NOMO-1 treated with dmso at 0.1 percent for 144 hours (cell line): ENCODE measurements around the gene CDK9.

Experiments used
- DNase-seq: peaks from one replicate; lab custom pipeline; 2025; ENCODE audit not compliant: unreplicated experiment; lab: John Stamatoyannopoulos, UW

The CDK9 gene

DNA sequence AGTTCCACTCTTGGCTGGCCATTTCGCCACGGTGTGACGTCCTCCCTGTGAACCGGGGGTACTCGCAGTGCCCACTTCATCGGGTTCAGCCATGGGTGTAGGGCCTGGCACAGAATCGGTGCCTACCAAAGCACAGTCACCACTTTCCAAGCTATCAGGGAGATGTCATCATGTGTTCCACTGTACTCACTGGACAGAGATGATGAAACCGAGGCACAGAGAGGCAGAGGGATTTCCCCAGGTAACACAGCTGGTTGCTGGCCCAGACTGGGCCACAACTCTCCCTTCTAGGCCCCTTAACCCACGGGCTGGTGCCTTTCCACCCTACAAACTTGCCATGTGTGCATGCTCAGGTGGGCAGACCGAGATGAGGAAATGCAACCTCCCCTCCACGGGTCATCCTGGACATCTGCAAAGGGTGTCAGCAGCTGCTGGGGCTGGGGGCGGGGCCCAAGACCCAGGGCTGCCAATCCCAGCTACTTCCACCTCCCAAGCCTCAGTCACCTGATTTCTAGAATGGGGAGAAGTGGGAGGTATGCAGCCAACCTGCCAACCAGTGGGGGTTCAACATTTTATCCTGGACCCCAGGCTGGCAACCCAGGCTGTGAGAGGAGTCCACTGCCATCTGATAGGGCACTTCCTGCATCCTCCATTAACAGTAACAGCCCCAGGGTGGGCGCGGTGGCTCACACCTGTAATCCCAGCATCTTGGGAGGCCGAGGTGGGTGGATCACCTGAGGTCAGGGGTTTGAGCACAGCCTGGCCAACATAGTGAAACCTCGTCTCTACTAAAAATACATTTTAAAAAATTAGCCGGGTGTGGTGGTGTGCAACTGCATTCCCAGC, 6.5 kb upstream of the CDK9 start:
- peak; percentile 57 for DNase-seq

DNA sequence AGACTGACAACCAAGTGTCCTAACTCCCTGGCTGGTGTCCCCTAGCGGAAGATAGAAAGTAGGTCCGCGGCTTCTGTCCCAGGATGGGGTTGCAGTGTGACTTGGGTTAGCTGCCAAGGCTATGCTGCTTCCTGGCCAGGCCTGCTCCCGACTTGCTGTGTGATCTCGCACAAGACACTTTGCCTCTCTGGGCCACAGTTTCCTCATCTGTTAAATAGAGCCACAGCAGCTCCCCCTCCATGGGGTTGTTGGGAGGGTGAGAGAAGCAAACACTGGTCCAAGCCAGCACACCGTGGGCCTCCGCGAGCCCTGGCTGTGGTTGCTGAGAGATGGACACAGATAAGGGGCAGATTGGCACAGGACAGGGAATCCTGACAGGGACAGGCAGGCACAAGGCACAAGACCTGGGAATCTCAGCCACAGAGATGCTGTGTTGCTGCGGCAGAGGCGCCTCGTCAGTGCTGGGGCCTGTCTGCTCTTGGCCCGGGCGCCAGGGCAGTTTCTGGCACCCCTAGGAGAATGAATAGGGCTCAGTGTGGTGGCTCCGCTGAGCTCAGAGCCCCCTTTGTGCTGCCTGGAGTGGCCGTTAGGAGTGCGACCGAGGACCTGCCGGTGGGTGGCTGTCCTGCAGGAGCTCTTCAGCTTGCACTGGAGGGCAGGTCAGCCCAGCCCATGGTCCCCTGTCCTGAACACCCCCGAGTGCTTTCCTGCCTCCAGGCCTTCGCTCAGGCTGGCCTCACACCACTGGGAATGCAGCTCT, 5.5 kb upstream of the CDK9 start:
- DNase-seq = no peak

DNA sequence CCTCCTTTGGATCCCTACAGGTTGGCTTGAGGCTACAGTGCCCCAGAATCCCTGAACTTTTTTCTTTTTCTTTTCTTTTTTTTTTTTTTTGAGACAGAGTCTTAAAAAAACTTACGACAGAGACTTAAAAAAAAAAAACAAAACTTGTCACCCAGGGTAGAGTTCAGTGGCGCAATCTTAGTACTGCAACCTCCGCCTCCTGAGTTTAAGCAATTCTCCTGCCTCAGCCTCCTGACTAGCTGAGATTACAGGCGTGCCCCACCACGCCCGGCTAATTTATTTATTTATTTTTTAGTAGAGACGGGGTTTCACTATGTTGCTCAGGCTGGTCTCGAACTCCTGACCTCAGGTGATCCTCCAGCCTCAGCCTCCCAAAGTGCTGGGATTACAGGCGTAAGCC, 4.9 kb upstream of the CDK9 start:
- DNase-seq = peak; percentile 31

- no peak for DNase-seq
Measured at GRCh38 chr9:127781806-127782205, 4.0 kb upstream of the CDK9 start.

DNA sequence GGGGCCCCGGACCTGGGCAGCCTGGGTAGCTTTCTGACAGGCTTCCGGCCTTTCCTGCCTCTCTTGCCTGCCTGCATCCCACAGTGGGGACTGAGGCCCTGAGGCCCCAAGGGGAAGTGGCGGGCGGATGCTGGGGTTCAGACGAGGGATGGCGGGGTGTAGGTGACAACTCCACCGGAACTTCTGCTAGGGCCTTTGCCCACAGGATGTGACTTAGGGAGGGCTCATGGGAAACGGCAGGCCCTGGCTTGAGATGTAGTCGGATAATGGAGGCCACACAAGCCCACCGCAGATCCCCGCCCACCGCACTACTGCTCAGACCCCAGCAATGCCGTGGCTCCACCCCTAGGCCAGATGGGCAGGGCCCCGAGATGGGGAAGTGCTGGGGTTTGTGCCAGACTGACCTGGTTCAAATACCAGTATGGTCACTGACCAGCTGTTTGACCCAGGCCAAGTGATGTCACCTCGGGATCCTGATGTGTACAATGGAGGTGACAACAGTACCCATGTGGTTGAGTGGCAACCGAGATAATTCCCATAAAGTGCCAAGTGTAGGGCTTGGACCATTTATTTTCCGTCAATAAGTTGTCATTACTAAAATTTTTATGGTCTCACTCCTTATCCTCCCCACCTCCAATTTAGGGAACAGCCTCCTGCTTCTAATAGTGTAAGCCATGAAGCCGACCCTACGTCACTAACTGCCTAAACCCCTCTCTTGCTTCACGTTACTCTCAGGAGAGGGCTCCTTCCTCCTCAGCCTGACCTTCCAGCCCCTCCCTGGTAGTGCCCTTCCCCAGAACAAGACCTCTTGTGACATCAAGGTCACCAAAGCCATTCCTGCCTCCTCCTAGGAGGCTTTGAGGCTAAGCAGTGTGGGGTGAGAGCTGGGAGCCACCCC, 2.5 kb upstream of the CDK9 start:
- peak; percentile 97 for DNase-seq

DNA sequence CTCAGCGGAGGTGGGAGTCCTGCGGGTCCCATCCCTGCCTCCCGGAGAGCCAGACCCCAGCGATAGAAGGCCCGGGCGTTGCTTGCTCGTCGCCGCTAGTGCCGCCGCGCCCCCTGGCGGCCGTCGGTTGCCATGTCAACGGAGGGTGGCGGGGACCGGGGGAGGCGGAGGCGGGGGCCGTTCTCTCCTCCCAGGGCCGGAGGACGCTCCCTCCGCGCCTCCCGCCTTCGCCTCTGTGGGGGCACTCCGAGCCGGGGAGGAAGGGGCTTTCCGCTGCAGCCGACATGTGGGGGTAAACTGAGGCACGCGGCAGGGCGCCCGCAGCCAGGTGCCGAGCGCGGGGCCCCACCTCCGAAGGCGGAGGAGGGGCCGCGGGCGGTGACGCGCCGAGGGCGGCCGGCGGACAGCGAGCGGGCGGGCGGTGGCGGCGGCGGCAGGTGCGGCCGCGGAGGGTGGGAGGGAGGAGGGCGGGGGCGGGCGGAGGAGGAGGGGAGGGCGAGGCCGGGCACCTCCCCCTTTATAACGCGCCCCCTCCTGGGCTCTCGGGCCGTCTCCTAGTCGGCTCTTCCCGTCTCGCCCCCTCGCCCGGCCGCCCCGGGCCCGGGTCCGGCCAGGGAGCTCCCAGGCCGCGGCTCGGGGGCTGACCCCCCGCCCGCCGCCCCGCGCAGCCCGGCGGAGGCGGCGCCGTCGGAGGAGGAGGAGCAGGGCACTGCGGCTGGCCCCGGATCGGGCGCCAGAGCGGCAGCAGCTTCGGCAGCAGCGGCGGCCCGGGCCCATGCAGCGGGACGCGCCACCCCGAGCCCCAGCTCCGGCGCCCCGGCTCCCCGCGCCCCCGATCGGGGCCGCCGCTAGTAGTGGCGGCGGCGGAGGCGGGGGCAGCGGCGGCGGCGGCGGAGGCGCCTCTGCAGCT, 556 bp upstream of the CDK9 start:
- DNase-seq = peak; percentile 84

- DNase-seq = no peak
Measured at GRCh38 chr9:127786773-127787104, 905 bp downstream of the CDK9 start.

GRCh38 chr9:127788337-127789011, 2.6 kb downstream of the CDK9 start:
- no peak for DNase-seq

GRCh38 chr9:127789179-127789578, 3.3 kb downstream of the CDK9 start:
- DNase-seq = no peak

DNA sequence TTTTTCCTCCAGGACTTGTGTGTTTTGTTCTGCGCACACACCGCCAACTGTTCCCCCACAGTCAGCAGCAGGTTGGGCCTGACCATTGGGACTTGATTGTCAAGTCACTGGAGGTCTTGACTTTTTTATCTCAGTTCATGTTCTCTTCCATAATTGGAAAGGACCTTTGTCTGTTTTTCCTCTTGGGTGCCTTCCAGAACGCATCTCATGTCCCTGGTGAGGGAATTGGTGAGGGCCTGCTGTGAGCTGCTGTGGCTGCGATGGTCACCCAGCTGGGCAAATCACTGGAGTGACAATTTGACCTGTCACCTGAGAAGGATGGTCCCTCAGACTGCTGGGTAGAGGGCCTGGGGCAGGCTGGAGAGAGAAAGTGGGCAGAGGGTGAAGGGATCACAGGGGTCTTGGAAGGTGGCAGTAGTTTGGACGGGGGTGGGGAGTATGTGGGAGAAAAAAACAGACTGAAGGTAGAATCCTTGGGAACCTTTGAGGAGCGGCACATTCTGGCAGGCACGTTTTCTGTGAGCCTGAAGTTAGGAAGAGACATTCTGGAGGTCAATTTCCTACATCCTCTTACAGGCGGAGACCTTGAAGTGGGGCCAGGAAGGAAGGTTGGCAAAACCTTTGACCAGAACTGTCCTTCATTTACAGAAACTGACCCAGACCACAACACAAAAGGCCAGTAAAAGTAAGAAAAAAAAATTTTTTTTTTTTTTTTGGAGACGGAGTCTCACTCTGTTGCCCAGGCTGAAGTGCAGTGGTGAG, 4.4 kb downstream of the CDK9 start:
- DNase-seq = no peak

GRCh38 chr9:127791085-127791484, 5.3 kb downstream of the CDK9 start:
- DNase-seq = no peak

- DNase-seq = no peak
Measured at GRCh38 chr9:127792417-127793031, 6.7 kb downstream of the CDK9 start.

DNA sequence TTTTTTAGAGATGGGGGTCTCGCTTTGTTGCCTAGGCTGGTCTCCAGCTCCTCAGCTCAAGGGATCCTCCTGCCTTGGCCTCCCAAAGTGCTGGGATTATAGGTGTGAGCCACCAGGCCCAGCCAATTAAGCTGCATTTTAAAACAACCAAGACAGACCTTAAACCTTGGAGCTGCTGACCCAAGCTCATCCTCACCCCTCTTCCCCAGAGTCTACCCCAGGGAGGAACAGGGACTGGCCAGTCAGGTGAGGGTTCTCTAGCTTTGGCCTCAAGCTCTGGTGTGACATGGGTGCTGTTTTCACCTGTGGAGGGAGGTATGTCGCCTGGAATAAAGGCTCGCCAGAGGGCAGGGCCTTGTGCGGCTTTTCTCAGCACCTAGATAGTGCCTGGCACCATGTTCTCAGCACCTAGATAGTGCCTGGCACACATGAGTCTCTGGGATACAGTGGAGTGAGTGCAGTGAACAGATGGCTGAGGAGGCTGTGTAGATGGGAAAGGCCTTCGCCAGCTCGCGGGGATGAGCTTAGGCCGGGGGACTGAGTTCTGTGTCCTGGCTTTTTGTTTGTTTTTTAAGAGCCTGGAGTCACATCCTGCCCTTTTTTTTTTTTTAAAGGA, 7.4 kb downstream of the CDK9 start:
- DNase-seq = no peak

DNA sequence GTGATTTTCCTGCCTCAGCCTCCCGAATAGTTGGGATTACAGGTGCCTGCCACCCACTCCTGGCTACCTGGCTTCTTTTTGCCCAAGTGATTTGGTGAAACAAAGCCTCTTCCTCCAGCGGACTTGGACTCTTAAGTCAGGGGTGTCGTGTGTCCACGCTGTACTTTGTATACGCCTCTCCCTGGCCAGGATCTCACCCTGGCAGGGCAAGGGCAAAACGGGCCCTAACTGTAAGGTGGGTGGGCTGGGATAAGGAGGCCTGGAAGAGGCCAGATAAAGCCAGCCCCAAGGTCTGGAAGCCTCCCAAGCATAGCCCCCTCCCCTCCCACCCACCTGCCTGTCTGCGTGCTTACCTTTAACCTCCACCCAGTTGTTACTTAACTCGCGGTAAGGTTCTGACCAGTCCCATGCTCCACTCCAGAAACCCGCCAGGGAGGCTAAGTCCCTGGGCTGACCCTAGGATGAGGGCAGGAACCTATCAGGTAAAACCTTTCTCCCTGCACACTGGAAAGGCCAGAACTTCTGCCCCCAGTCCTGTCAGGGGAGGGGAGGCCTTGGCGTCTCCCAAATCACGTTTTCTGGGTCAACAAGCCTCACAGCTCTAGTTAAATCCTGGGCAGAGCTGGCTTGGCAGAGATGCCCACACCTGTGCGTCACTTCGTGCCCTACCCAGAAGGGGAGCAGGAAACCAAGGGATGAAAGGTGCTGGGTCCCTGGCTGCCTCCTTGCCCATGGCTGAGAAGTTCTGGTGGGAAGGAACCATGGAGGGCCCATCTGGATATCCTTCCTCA, 8.4 kb downstream of the CDK9 start:
- no peak for DNase-seq

DNA sequence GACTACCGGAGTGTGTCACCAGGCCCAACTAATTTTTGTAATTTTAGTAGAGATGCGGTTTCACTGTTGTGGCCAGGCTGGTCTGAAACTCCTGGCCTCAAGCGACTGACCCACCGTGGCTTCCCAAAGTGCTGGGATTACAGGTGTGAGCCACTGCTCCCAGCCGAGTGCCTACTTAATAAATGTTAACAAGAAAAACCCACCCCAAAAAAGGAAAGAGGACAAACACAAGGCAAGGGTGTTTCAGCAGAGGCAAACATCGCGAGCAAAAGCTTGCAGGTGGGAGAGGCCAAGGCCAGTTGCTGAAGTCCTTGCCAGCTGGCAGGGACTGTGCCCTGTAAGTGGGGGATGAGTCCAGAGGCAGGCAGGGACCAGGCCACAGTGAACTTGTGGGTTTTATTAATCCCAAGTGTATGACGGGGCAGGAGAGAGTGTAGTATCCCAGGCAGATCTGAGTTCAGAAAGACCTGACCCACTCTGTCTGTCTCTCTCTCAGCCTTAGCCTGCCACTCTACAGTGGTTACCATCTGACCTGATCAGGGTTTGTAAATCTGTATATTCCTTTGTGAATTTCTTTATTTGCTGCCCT, 10.5 kb downstream of the CDK9 start:
- no peak for DNase-seq

DNA sequence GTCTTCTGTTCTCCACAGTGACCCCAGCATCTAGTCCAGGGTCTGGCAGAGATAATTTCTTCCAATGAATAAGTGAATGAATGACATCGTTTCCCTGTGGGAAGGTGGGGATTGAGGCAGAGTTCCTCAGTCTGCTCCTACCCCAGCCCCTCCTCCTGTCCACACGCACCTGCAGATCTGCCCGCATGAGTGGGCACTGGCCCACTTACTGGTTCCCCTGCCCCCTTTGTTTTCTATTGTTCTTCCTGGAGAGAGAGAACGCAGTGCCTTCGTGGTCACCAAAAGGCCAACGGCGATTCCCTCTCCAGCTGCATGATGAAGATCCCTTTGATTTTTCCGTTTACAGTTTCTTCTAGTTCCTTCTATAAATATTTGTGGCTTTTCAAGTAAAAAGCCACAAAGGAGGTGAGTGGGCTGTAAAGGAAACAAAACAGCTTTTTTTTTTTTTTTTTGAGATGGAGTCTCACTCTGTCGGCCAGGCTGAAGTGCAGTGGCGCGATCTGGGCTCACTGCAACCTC, 11.1 kb downstream of the CDK9 start:
- DNase-seq = peak; percentile 27
